COLO668 (cell line): Measurements from ENCODE around the gene APEX1.
"Not testable (repeated sequence)": the region's sequence is repeated elsewhere in the genome, so short reads cannot be mapped to it uniquely, and the experiment has no call there.

Experiments
- DNase-seq: peaks from one replicate; lab custom pipeline; 2025; ENCODE audit not compliant: unreplicated experiment; lab: John Stamatoyannopoulos, UW

APEX1 gene

GRCh38 chr14:20472536-20473169, 17.6 kb downstream of the APEX1 start:
- no peak for DNase-seq

DNA sequence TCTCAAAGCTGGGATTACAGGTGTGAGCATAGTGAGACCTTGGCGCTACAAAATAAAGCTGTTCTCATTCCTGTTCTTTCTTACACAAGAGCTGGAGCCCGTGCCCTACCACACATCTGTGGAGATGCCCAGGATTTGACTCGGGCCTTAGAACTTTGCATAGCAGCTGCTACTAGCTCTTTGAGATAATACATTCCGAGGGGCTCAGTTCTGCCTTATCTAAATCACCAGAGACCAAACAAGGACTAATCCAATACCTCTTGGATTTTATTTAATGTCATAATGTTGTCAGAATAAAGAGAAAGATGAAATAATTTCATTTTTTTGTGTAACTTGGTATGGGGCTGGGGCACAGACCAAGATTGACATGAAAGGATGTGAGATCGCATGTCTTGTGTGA, 21.8 kb downstream of the APEX1 start:
- DNase-seq, result no peak

GRCh38 chr14:20477211-20477876, 22.3 kb downstream of the APEX1 start:
- no peak for DNase-seq

DNA sequence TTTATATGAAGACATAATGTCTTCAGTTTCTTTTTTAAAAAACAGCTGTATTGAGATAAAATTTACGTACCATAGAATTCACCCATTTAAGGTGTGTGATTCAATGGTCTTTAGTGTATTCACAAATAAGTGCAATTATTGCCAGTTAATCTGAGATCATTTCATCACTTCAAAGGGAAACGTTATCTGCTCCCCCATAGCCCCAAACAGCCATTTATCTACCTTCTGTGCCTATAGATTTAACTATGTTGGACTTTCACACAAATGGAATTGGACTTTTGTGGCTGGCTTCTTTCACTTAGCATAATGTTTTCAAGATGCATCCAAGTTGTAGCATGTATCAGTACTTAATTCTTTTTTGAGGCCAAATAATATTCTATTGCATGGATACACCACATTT, 23.9 kb downstream of the APEX1 start:
- DNase-seq, result no peak

DNA sequence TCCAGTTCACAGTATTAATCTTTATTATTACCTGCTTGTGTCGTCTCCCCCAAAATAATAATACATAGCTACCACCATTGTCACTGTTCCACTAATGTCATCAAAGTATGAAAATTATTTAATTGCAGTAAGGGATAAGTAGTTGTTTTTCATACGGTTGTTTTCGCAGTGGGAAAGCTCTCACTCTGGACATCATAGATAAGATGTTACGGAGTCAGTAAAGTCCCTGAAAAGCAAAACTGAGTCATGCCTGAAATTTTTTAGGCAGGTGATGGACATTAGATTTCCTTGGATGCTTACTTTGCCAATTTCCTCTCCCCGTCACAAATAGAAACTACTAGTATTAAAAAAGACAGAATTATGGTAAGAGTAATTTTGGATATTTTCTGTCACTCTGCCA, 27.4 kb downstream of the APEX1 start:
- DNase-seq, result no peak

- no peak for DNase-seq
Measured at GRCh38 chr14:20485900-20486299, 30.9 kb downstream of the APEX1 start.

GRCh38 chr14:20486684-20487395, 31.8 kb downstream of the APEX1 start:
- DNase-seq, result no peak

GRCh38 chr14:20487396-20487725, 32.3 kb downstream of the APEX1 start:
- DNase-seq, result no peak

GRCh38 chr14:20489093-20489994, 34.3 kb downstream of the APEX1 start:
- no peak for DNase-seq

DNA sequence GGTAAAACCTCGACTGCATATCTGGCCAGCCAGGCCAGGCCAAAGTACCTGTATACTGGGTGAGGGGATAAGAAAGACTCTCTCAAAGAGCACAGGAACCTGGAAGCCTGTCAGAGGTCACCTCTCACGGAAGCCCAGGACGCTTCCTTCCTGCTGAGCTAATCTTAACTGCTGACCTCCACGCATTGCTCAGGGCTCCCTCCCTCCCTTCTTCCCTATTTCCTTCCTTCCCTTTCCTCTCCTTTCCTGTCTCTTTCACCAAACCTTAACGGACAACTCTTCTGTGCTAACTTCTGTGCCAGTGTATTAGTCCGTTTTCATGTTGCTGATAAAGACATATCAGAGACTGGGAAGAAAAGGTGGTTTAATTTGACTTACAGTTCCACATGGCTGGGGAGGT, 35.5 kb downstream of the APEX1 start:
- no peak for DNase-seq

GRCh38 chr14:20492486-20492885, 37.5 kb downstream of the APEX1 start:
- DNase-seq, result no peak

DNA sequence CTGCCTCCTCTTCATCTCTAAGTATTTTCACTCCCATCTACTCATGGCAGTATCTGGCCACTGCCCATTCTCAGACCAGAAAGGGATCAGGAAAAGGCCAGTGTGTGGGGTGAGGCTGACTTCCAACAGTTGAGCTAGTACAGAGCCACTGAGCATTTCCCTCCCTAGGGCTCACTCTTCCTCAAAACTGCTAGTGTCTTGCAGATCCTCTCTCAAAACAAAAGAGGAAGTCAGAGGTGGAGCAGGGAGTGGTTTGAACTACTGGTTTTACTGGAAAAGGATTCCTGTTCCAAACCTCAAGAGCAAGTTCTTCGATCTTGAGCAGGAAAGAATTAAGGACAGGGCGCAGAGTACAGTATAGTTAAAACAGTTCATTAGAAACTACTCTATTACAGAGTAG, 38.6 kb downstream of the APEX1 start:
- DNase-seq, result no peak

- DNase-seq, result no peak
Measured at GRCh38 chr14:20494935-20495766, 40.1 kb downstream of the APEX1 start.

DNA sequence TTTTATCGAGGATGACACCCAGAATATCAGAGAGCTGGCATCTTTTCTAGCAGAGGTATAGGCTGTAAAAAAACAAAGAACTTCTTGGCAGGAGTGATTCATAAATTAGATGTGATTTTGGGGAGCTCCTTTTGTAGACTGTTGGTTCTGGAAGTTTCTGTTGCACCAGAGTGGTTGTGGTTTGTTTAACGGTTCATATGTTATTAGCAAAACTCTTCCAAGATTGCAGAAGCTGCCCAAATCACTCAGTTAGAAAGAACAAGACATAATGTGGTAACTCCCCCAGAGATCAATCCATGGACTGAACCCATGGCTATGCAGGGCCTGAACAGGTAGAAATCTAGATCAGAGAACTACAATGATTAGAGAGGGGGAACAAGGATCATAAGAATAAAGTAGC, 43.6 kb downstream of the APEX1 start:
- no peak for DNase-seq

- no peak for DNase-seq
Measured at GRCh38 chr14:20499108-20499507, 44.1 kb downstream of the APEX1 start.

GRCh38 chr14:20499881-20500280, 44.9 kb downstream of the APEX1 start:
- no peak for DNase-seq

- no peak for DNase-seq
Measured at GRCh38 chr14:20501346-20501745, 46.3 kb downstream of the APEX1 start.

- DNase-seq, result no peak
Measured at GRCh38 chr14:20503898-20504297, 48.9 kb downstream of the APEX1 start.

GRCh38 chr14:20506276-20506675, 51.2 kb downstream of the APEX1 start:
- not testable (repeated sequence) for DNase-seq

DNA sequence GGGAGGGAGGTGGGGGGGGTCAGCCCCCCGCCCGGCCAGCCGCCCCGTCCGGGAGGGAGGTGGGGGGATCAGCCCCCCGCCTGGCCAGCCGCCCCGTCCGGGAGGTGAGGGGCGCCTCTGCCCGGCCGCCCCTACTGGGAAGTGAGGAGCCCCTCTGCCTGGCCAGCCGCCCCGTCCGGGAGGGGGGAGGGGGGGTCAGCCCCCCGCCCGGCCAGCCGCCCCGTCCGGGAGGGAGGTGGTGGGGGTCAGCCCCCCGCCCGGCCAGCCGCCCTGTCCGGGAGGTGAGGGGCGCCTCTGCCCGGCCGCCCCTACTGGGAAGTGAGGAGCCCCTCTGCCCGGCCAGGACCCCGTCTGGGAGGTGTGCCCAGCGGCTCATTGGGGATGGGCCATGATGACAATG, 51.7 kb downstream of the APEX1 start:
- not testable (repeated sequence) for DNase-seq
